Body of pancreas (tissue), 4 donors: ENCODE data around the gene PTPRH.

Experiments used
- POLR2A ChIP-seq, 3 donors: fragments of 450-650 bp; IDR thresholded peaks; one replicate each; pipeline ENCODE4 v1.6.1; 2016; ENCODE audit warnings: antibody characterized with exemption in 3 of 3, mild to moderate bottlenecking in 2 of 3
- TF ChIP-seq, protein P1 (sequence below), 7 experiments: fragments of 450-650 bp in 4 of 7; fragments of 200-600 bp in 3 of 7; sonication (generic) in 3 of 7; IDR thresholded peaks; one replicate each; pipeline ENCODE4 v1.5.1; 2016 to 2019; ENCODE audit warnings: antibody characterized with exemption in 7 of 7

DNA sequence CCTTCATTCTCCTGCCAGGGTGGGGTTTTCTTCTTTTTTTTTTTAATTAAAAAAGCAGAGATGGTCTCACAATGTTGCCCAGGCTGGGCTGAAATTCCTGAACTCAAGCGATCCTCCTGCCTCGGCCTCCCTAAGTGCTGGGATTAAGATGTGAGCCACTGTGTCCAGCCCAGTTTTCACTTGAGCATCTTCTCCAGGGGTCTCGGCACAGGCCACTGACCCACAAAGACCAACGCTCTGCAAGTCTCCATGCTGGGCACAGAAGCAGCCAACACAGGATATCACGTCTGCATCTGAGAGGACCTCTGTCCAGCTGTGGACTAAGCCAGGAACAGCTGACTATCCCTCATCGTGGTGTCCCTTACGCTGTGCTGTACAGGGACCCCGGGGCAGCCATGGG lies 28.7 kb upstream of the PTPRH start:
- TF ChIP-seq POLR2A (IDR thresholded peaks at IDR 0.05): no peak
- TF ChIP-seq, protein P1, sequence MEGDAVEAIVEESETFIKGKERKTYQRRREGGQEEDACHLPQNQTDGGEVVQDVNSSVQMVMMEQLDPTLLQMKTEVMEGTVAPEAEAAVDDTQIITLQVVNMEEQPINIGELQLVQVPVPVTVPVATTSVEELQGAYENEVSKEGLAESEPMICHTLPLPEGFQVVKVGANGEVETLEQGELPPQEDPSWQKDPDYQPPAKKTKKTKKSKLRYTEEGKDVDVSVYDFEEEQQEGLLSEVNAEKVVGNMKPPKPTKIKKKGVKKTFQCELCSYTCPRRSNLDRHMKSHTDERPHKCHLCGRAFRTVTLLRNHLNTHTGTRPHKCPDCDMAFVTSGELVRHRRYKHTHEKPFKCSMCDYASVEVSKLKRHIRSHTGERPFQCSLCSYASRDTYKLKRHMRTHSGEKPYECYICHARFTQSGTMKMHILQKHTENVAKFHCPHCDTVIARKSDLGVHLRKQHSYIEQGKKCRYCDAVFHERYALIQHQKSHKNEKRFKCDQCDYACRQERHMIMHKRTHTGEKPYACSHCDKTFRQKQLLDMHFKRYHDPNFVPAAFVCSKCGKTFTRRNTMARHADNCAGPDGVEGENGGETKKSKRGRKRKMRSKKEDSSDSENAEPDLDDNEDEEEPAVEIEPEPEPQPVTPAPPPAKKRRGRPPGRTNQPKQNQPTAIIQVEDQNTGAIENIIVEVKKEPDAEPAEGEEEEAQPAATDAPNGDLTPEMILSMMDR (IDR thresholded peaks at IDR 0.05): no peak
